Ramos (cell line): ENCODE measurements around the gene ECT2.
"Not testable (repeated sequence)": the region's sequence is repeated elsewhere in the genome, so short reads cannot be mapped to it uniquely, and the experiment has no call there.

ENCODE experiments used
- in situ Hi-C: fragments of 300-500 bp; cut with MboI; formaldehyde crosslinking; loops from one replicate; pipeline ENCODE4 v1.14.3; 2022; ENCODE audit warnings: low sequenced_read_pairs; ENCODE audit not compliant: unreplicated experiment

ECT2 gene

GRCh38 chr3:172855037-172855436 is 104.5 kb downstream of the ECT2 start:
- in situ Hi-C loops, result no loop called here

GRCh38 chr3:172856795-172857742 is 106.5 kb downstream of the ECT2 start:
- in situ Hi-C loops, result no loop called here

- in situ Hi-C loops, result no loop called here
Measured at GRCh38 chr3:172859041-172859440, 108.5 kb downstream of the ECT2 start.

- in situ Hi-C loops, result not testable (repeated sequence)
Measured at GRCh38 chr3:172866726-172867350, 116.3 kb downstream of the ECT2 start.

GRCh38 chr3:172868582-172869200 is 118.2 kb downstream of the ECT2 start:
- in situ Hi-C loops, result no loop called here

GRCh38 chr3:172869368-172869771 is 118.8 kb downstream of the ECT2 start:
- in situ Hi-C loops, result no loop called here

GRCh38 chr3:172869784-172870518 is 119.4 kb downstream of the ECT2 start:
- in situ Hi-C loops, result no loop called here
